ENCODE measurements around the gene LRIG2. TPM values are rescaled to one million over a fixed set of nuclear protein-coding genes. Genes with fewer than 3 reads are reported as not detected.

Gene LRIG2
- total RNA-seq, 1 experiment from 2014 or later = 14.8 TPM

- DNase-seq (ENCODE audit: low spot score) = no peak
- no TSS peak for BruUV-seq (replicated peaks)
Measured at GRCh38 chr1:113118266-113118665, 45.3 kb downstream of the LRIG2 start.

GRCh38 chr1:113123737-113124136, 50.7 kb downstream of the LRIG2 start:
- no peak overlapping the region for H3K4me3 ChIP-seq (ENCODE audit: low read depth, low read length, poor library complexity, severe bottlenecking)
- H3K4me1 ChIP-seq (ENCODE audit: insufficient read depth, low read length, poor library complexity, severe bottlenecking) = no peaks in the 10 kb centered on the region
- H3K36me3 ChIP-seq (ENCODE audit: insufficient read depth, low read length, poor library complexity, severe bottlenecking) = peaks cover 62% of the 10 kb centered on the region
- BruUV-seq (replicated peaks) = no TSS peak
- no peak for DNase-seq (ENCODE audit: low spot score)
- intact Hi-C loops (cut with micrococcal nuclease; ENCODE audit: unreplicated experiment) = no loop called here
- no peaks in the 10 kb centered on the region for H3K9me3 ChIP-seq (ENCODE audit: low read depth, low read length, poor library complexity, severe bottlenecking)
- ChIA-PET CTCF (no interaction called here), POLR2A (ENCODE audit: low non-redundant PET) (no interaction called here)
- TF ChIP-seq EZH2 (IDR thresholded peaks at IDR 0.05; ENCODE audit: borderline replicate concordance, low read depth, low read length, poor library complexity, severe bottlenecking) (no peak), CTCF (conservative IDR thresholded peaks at IDR 0.05; ENCODE audit: low read depth, low read length) (no peak)
- no peak overlapping the region for H3K27ac ChIP-seq (ENCODE audit: low read depth, low read length, poor library complexity, severe bottlenecking)
- no peaks in the 10 kb centered on the region for H3K27me3 ChIP-seq (replicated peaks; ENCODE audit: insufficient read depth, low read depth, low read length, poor library complexity)

More at GRCh38 chr1:113118266-113118665, 45.3 kb downstream of the LRIG2 start:
- Histone ChIP-seq H3K9me3 (ENCODE audit: low read depth, low read length, poor library complexity, severe bottlenecking) (no peaks in the 10 kb centered on the region), H3K27me3 (replicated peaks; ENCODE audit: insufficient read depth, low read depth, low read length, poor library complexity) (no peaks in the 10 kb centered on the region), H3K4me1 (ENCODE audit: insufficient read depth, low read length, poor library complexity, severe bottlenecking) (no peaks in the 10 kb centered on the region), H3K4me3 (ENCODE audit: low read depth, low read length, poor library complexity, severe bottlenecking) (no peak overlapping the region), H3K27ac (ENCODE audit: low read depth, low read length, poor library complexity, severe bottlenecking) (no peak overlapping the region), H3K36me3 (ENCODE audit: insufficient read depth, low read length, poor library complexity, severe bottlenecking) (peaks cover 71% of the 10 kb centered on the region)
- TF ChIP-seq EZH2 (IDR thresholded peaks at IDR 0.05; ENCODE audit: borderline replicate concordance, low read depth, low read length, poor library complexity, severe bottlenecking) = no peak
- no peak for TF ChIP-seq CTCF (conservative IDR thresholded peaks at IDR 0.05; ENCODE audit: low read depth, low read length)
- CTCF ChIA-PET = no interaction called here
- intact Hi-C loops (cut with micrococcal nuclease; ENCODE audit: unreplicated experiment) = no loop called here
- POLR2A ChIA-PET (ENCODE audit: low non-redundant PET) = no interaction called here

- Histone ChIP-seq H3K4me3 (ENCODE audit: low read depth, low read length, poor library complexity, severe bottlenecking) (no peak overlapping the region), H3K4me1 (ENCODE audit: insufficient read depth, low read length, poor library complexity, severe bottlenecking) (no peaks in the 10 kb centered on the region), H3K9me3 (ENCODE audit: low read depth, low read length, poor library complexity, severe bottlenecking) (no peaks in the 10 kb centered on the region), H3K27me3 (replicated peaks; ENCODE audit: insufficient read depth, low read depth, low read length, poor library complexity) (no peaks in the 10 kb centered on the region), H3K36me3 (ENCODE audit: insufficient read depth, low read length, poor library complexity, severe bottlenecking) (peaks cover 56% of the 10 kb centered on the region), H3K27ac (ENCODE audit: low read depth, low read length, poor library complexity, severe bottlenecking) (no peak overlapping the region)
- CTCF ChIA-PET = no interaction called here
- DNase-seq (ENCODE audit: low spot score) = no peak
- no peak for TF ChIP-seq CTCF (conservative IDR thresholded peaks at IDR 0.05; ENCODE audit: low read depth, low read length)
- no peak for TF ChIP-seq EZH2 (IDR thresholded peaks at IDR 0.05; ENCODE audit: borderline replicate concordance, low read depth, low read length, poor library complexity, severe bottlenecking)
- no TSS peak for BruUV-seq (replicated peaks)
- POLR2A ChIA-PET (ENCODE audit: low non-redundant PET) = no interaction called here
- intact Hi-C loops (cut with micrococcal nuclease; ENCODE audit: unreplicated experiment) = no loop called here
Measured at GRCh38 chr1:113124366-113124765, 51.4 kb downstream of the LRIG2 start.

All from A673 (cell line).